ENCODE measurements around the gene CELF1. TPM values are rescaled to one million over a fixed set of nuclear protein-coding genes. Genes with fewer than 3 reads are reported as not detected.

The CELF1 gene
- total and polyA plus RNA-seq, 2 of the 4 experiments (the other 2 are of a cell fraction): 63.3 to 135 TPM

GRCh38 chr11:47516155-47516554, 36.8 kb downstream of the CELF1 start:
- H3K18ac ChIP-seq (ENCODE audit: low read depth, low read length): no peak overlapping the region
- no peak overlapping the region for H2BK120ac ChIP-seq (ENCODE audit: low read depth, low read length)
- no peak overlapping the region for H3K4ac ChIP-seq (ENCODE audit: low read depth, low read length)
- no peak overlapping the region for H2BK15ac ChIP-seq (ENCODE audit: low read depth, low read length)
- peak; percentile 63 for TF ChIP-seq NFE2L2 (IDR thresholded peaks at IDR 0.05; ENCODE audit: low read depth, low read length)
- TF ChIP-seq MAZ (IDR thresholded peaks at IDR 0.05; ENCODE audit: borderline replicate concordance, low read depth, low read length): no peak
- no peak for TF ChIP-seq RAD21 (IDR thresholded peaks at IDR 0.05; ENCODE audit: low read length)
- H3K9me1 ChIP-seq (ENCODE audit: insufficient read depth, low read length): peaks cover 18% of the 10 kb centered on the region
- H3K23ac ChIP-seq (ENCODE audit: low read depth, low read length): no peak overlapping the region
- no peak overlapping the region for H3K9ac ChIP-seq (ENCODE audit: low read depth, low read length)
- H3K14ac ChIP-seq (replicated peaks; ENCODE audit: low read depth, low read length): no peak overlapping the region
- H3K56ac ChIP-seq (ENCODE audit: extremely low read depth, insufficient read depth, low read length): no peak overlapping the region
- H3K27ac ChIP-seq (ENCODE audit: insufficient read depth, low read length): no peak overlapping the region
- no peaks in the 10 kb centered on the region for H3K27me3 ChIP-seq (ENCODE audit: control insufficient read depth, insufficient read depth, low read length)
- ATAC-seq (ENCODE audit: low read depth): no peak
- no CpG with 5 or more reads among the region's 3 CpGs for WGBS, 2 experiments (ENCODE audit: extremely low coverage in 2 of 2, insufficient read length in 1 of 2)
- H3K79me1 ChIP-seq (ENCODE audit: low read depth in 1 of 2, low read length in 2 of 2): peaks cover 23 to 79% of the 10 kb centered on the region in 2 experiments
- H4K5ac ChIP-seq (ENCODE audit: low read depth, low read length): no peak overlapping the region
- peaks cover 82% of the 10 kb centered on the region for H4K20me1 ChIP-seq (ENCODE audit: insufficient read depth, low read length)
- no peak overlapping the region for H4K91ac ChIP-seq (ENCODE audit: insufficient read depth, low read depth, low read length)
- H3K4me2 ChIP-seq (ENCODE audit: low read depth, low read length): no peak overlapping the region
- BruUV-seq (replicated peaks): no TSS peak
- peaks cover 18% of the 10 kb centered on the region for H3K4me1 ChIP-seq (ENCODE audit: control insufficient read depth, insufficient read depth, low read length)
- intact Hi-C loops (cut with micrococcal nuclease) (no loop called here), dilution Hi-C loops (cut with HindIII; ENCODE audit: low sequenced_read_pairs, unreplicated experiment) (no loop called here), in situ Hi-C loops (cut with MboI; ENCODE audit: low sequenced_read_pairs) (no loop called here)
- H3K4me3 ChIP-seq (ENCODE audit: insufficient read depth, low read depth, low read length): no peak overlapping the region
- ChIA-PET POLR2A (ENCODE audit: unreplicated experiment) (interaction anchor here (0.7 kb wide), 1 partner anchor 62 kb away, joined by 4 read pairs; no protein-coding TSS in a partner anchor), CTCF (interaction anchor here (1.2 kb wide), 1 partner anchor 9 kb away, joined by 3 read pairs; no protein-coding TSS in a partner anchor)
- DNase-seq: no peak
- no peak overlapping the region for H2AFZ ChIP-seq (replicated peaks; ENCODE audit: low read length, poor library complexity)
- H2AK9ac ChIP-seq (replicated peaks; ENCODE audit: low read depth, low read length, poor library complexity): no peak overlapping the region
- H4K8ac ChIP-seq (ENCODE audit: low read depth in 2 of 2, low read length in 2 of 2): no peak overlapping the region
- H2BK5ac ChIP-seq (ENCODE audit: low read depth, low read length, poor library complexity, severe bottlenecking): no peak overlapping the region
- no peak overlapping the region for H2BK20ac ChIP-seq (ENCODE audit: low read depth, low read length)
- no peaks in the 10 kb centered on the region; the same call in 1 of the 2 replicates for H3K36me3 ChIP-seq (ENCODE audit: control insufficient read depth, insufficient read depth, low read length)
- no peak overlapping the region for H2AK5ac ChIP-seq (ENCODE audit: low read depth, low read length)
- H3K9me3 ChIP-seq (ENCODE audit: control insufficient read depth, insufficient read depth, low read length): no peaks in the 10 kb centered on the region

Data from IMR-90 (cell line).